ENCODE results near the gene ELOB.
A peak's percentile ranks its signal among the peaks of the same experiment; 100 is the strongest.

Gene ELOB

GRCh38 chr16:2809149-2809760 lies 32.2 kb upstream of the ELOB start:
- DNase-seq = no peak

- no peak for DNase-seq
Measured at GRCh38 chr16:2808181-2808580, 31.1 kb upstream of the ELOB start.

- DNase-seq = no peak
Measured at GRCh38 chr16:2806286-2806685, 29.2 kb upstream of the ELOB start.

- no peak for DNase-seq
Measured at GRCh38 chr16:2804728-2805127, 27.6 kb upstream of the ELOB start.

- DNase-seq = no peak
Measured at GRCh38 chr16:2803545-2804195, 26.6 kb upstream of the ELOB start.

- DNase-seq = no peak
Measured at GRCh38 chr16:2799859-2800226, 22.8 kb upstream of the ELOB start.

GRCh38 chr16:2799205-2799858 lies 22.3 kb upstream of the ELOB start:
- no peak for DNase-seq

GRCh38 chr16:2798723-2799204 lies 21.7 kb upstream of the ELOB start:
- no peak for DNase-seq

GRCh38 chr16:2795395-2796143 lies 18.5 kb upstream of the ELOB start:
- DNase-seq = no peak

- no peak for DNase-seq
Measured at GRCh38 chr16:2792940-2793339, 15.9 kb upstream of the ELOB start.

GRCh38 chr16:2791174-2791573 lies 14.1 kb upstream of the ELOB start:
- DNase-seq = no peak

GRCh38 chr16:2790631-2791030 lies 13.6 kb upstream of the ELOB start:
- no peak for DNase-seq

GRCh38 chr16:2787961-2788360 lies 10.9 kb upstream of the ELOB start:
- DNase-seq = no peak

- DNase-seq = no peak
Measured at GRCh38 chr16:2787406-2787805, 10.3 kb upstream of the ELOB start, which contains the start of gene PRSS33. Gene PRSS33 (minus strand): TSS chr16:2787560. CDS start chr16:2786547, 1,013 bp downstream.

GRCh38 chr16:2786826-2787151 lies 9.7 kb upstream of the ELOB start:
- no peak for DNase-seq

- DNase-seq = peak; percentile 52
Measured at GRCh38 chr16:2786061-2786825, 9.2 kb upstream of the ELOB start.

GRCh38 chr16:2785101-2785991 lies 8.3 kb upstream of the ELOB start:
- no peak for DNase-seq

GRCh38 chr16:2784358-2785100 lies 7.4 kb upstream of the ELOB start:
- DNase-seq = no peak

- no peak for DNase-seq
Measured at GRCh38 chr16:2783581-2784357, 6.7 kb upstream of the ELOB start.

All from NCI-H2171 treated with DMSO at 0.1 percent for 48 hours (cell line).